DMS 273 (cell line): ENCODE data around the gene NBDY.
A peak's percentile ranks its signal among the peaks of the same experiment; 100 is the strongest.
"Not testable (repeated sequence)": the region's sequence is repeated elsewhere in the genome, so short reads cannot be mapped to it uniquely, and the experiment has no call there.

Experiments used
- DNase-seq: peaks from one replicate; lab custom pipeline; 2025; ENCODE audit not compliant: unreplicated experiment; lab: John Stamatoyannopoulos, UW

The NBDY gene, protein sequence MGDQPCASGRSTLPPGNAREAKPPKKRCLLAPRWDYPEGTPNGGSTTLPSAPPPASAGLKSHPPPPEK

DNA sequence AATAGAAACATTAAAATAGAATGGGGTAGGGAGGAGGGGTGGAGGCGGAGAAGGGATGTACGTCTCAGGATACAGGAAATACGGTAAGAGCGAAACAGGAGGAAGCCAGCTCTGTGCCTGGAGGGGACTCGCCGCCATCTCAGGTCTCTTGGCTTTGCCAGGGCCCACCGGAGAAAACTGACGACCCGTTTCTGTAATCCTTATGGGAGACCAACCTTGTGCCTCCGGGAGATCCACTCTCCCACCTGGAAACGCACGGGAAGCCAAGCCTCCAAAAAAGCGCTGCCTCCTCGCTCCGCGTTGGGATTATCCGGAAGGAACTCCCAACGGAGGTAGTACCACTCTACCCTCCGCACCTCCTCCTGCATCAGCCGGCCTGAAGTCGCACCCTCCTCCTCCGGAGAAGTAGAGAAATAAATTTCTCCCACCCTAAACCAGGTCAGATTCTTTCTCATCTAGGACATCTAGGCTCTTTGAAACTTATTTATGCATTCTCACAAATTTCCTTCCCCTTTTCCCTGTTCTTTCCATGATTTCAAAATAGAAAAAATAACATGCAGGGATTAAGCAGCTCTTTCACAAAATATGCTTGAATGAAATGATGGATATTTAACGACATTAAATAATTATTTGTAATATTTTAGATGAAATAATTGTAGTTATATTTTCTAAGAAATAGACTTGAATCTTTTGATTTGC is at the start of gene NBDY:
NBDY (plus strand) TSS at position 92 of the 699 bp plus-strand sequence; CDS start at position 203, 111 bp downstream.
- peak; percentile 80 for DNase-seq

DNA sequence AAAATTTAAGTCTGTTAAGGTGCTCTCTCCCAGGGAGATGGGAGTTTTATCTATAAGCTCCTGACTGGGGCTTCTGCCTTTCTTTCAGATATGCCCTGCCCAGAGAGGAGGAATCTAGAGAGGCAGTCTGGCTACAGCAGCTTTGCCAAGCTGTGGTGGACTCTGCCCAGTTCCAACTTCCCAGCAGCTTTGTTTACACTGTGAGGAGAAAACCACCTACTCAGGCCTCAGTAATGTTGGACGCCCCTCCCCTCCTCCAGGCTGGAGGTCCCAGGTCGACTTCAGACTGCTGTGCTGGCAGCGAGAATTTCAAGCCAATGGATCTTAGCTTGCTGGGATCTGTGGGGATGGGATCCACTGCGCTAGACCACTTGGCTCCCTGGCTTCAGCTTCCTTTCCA is 24.5 kb upstream of the NBDY start:
- not testable (repeated sequence) for DNase-seq

DNA sequence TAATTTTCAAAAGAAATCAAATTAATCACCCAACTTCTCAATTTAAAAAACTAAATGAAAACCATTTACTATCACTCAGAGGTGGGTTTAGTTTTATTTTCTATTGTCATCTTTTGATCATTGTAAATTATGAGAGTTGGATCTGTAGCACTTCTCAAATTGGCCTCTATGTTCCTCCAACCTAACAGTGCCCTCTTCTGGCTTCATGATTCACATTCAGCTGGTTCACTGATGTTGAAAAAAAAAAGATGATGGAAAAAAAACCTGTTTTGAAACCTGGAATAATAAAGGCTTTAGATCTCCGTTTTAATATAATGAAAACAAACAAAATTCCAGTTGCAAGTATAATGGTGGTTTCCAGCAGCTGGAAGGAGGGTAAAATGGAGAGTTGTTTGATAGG is 2.4 kb upstream of the NBDY start:
- DNase-seq = peak; percentile 74

DNA sequence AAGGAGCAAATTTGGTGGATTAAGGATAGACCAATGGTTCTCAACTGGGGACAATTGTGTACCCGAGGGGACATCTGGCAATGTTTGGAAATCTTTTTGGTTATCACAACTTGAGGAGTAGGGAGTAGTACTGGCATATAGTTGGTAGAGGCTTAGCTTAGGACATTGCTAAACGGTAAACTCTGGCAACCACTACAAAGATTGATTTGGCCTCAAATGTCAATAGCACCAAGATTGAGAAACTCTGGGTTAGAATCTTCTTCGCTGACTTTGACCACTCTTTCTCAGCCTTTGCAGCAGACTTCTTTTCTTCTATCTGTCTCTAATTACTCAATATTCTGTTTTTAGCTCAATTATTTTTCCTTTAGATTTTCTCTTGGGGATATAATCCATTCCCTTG is 1.5 kb upstream of the NBDY start:
- no peak for DNase-seq

DNA sequence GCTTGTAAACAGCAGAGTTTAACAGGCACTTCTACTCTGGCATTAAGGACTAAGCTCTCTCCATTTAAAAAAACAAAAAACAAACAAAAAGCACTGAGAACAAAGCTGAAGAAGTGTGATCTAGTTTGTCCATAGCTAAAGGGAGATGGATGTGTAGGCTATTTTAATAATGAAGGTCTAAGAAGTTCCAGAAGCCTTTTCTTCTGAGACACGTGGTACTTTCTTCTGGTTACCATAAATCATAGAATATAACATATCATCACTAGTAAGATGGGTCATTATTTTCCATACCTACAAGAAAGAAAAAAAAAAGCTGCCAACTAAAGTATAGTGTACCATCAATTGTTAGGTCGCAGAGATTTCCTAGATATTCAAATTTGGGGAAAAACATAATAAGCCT is 722 bp upstream of the NBDY start:
- no peak for DNase-seq

DNA sequence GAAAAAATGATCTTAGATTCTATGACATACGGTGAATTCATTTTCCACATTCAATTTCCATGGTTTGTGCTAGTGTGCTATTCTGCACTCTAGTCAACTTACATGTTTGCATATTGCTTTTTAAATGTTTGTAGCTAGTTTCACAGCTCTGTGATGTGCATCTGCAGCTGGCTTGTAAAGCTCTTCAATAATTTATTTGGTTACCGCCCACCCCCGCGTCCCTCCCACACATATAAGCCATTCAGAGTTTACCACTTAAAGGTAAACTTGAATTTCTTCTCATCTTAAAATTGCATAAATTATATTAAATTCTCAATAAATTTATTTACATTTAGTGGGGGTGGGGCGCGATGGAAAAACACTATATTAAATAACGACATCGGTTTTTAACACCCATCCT is 291 bp upstream of the NBDY start:
- DNase-seq = peak; percentile 64

DNA sequence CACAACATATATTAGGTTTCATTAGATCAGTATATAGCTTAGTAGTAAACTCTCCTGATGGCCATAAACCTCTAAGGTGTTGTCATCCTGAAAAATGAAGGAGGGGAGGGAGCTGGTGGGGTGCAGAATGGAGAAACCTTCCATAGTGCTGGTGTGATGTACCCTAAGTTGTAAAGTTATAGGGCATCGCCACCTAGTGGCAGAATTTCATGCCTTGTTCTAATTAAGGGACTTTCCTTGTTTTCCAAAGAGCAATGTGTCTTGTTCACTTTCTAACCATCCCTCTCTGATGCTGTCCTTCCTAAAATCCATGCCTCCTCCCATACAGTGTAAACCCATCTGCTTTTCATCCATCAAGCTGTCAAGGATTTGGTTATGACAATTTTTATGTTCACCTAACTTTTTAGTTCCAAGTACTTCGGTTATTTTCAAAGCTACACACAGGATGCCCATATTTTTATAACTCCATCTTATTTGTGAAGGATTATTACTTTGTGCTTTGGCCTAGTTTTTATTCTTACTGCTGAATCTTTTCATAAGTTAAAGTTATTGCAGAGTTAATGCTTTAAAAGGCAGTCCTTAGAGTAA is 4.5 kb downstream of the NBDY start:
- DNase-seq = peak; percentile 82

DNA sequence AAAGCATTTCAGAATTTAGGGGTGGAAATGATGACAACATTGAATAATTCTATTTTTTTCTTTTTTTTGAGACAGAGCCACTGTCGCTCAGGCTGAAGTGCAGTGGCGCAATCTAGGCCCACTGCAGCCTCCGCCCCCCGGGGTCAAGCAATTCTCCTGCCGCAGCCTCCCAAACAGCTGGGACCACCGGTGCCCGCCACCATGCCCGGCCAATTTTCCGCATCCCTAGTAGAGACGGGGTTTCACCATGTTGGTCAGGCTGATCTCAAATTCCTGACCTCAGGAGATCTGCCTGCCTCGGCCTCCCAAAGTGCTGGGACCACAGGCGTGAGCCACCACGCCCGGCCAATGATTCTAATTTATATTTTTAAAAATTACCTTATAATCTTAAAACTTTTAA is 7.2 kb downstream of the NBDY start:
- DNase-seq = no peak

DNA sequence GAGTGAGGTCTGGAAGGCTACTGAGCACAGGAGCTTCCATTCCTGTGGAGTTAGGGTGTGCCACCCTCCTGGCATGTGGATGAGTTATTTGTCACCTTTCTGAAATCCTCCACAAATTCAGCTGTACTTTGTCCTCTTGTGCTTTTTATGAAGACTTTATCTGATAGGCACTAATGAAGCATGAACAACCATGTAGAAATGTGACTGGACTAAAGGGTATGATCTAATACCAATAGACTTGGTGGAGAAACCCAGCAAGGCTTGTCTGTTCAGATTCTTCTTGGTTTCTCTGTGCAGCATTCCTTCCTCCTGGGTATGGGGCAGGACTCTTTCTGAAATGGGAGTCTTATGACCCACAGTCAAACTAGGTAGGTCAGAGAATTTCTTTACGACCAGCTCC is 9.6 kb downstream of the NBDY start:
- no peak for DNase-seq

DNA sequence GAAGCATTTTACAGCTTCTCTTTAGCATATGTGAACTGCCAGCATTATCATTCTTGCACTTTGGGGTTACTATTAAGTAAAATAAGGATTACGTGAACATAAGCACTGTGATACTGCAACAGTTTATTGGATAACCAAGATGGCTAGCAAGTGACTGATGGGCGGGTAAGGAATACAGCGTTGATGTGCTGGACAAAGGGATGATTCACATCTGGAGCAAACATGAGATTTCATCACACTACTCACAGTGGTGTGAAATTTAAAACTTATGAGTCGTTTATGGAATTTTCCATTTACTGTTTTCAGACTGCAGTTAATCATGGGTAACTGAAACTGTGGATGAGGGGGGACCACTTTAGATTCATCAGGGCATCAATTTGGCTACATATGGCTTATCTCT is 16.0 kb downstream of the NBDY start:
- DNase-seq = no peak

DNA sequence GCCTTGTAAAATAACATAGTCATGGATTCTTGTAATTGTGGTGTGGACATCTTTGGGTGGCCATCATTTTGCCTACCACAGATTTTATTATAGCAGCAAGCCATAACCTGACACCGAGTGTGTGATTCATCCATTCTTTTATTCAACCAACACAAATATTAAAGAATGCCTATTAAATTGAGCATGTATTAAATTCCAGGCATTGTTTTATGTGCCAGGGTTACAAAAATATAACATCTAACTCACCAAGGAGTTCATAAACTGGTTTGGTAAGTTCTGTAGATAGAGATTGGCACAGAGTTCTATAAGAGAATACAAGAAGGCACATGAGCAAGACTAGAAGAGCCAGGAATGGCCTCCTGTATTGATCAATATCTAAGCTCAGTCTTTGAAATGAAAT is 18.0 kb downstream of the NBDY start:
- no peak for DNase-seq

DNA sequence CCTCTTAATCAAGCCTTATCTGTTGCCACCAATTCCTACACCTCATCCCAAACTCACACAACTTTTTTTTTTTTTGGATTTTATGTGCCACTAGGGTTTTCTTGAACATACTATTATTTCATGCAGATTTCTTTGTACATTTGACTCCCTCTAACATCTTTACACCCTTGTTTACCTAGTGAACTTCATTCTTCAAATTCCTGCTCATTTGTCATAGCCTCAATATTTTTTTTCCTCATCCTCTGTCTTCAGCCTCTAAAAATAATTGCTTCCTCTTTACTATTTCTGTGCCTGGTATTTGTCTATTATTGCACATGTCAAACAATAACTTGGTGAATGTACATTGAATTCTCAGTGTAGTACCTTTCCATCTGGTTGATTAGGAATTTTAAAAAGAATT is 22.0 kb downstream of the NBDY start:
- no peak for DNase-seq

DNA sequence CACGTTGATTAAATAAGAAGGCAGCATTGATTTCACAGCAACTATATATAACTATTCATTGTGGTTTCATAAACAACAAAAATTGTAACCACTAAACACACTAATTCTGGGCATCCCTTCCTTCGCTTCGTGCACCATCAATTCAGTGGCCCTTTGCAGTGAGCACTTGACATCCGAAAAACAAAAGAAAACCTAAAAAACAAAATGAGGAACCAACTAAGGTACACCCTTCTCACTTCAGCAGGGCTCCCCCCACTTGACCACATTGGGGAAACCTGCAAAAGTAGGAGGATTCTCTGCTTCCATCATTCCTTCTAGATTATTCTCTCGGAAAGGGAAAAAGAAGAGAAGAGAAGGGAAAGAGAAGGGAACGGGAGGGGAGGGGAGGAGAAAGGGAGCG is 28.3 kb downstream of the NBDY start:
- no peak for DNase-seq

DNA sequence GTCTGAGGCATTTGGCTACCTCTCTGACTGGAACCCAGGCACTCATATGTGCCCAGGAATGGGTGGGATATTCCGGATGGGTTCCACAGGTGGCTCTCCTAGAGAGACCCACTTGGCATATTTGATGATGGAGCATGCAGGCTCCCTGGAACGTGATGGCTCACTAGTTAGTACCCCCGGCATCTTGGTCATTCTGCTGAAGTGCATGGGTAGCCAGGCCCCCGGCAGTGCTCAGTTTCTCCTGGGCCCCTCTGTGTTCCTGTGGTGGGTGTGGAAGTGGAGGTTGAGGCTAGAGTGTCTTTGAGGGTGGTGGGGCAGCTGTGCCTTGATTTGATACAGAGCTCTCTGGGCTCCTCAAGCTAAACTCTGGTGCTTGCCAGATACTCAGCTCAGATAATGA is 29.4 kb downstream of the NBDY start:
- DNase-seq = no peak

DNA sequence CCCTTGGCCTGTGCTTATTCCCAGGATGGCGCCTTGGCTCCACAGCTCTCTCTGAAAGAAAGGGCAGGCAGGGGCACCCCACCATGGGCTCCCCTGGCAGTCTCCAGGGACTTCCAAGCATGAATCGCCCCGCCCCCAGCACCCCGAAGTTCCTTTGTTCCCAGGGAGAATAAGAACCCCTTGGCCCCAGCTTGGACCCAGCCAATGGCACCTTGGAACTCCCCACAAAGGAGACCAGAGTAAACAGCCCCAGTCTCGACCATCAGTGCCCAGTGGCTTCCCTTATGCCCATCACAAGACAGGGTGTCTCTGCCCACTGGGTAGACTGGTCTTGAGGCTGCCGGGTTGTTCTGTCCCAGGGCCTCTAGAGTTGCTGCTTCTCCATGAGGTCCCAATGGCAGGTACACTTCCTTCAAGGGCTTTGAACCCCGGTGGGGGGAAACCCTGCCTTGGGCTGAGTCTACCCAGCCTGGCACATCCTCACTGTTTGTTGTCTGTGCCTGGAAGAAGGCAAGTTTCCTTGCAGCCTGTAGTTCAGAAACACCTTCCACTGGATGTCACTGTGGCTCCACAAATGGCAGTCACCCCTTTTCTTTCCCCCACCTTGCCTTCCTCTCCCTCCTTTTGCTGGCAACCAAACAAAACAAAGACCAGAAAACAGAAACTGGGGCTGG is 30.8 kb downstream of the NBDY start:
- DNase-seq = no peak

DNA sequence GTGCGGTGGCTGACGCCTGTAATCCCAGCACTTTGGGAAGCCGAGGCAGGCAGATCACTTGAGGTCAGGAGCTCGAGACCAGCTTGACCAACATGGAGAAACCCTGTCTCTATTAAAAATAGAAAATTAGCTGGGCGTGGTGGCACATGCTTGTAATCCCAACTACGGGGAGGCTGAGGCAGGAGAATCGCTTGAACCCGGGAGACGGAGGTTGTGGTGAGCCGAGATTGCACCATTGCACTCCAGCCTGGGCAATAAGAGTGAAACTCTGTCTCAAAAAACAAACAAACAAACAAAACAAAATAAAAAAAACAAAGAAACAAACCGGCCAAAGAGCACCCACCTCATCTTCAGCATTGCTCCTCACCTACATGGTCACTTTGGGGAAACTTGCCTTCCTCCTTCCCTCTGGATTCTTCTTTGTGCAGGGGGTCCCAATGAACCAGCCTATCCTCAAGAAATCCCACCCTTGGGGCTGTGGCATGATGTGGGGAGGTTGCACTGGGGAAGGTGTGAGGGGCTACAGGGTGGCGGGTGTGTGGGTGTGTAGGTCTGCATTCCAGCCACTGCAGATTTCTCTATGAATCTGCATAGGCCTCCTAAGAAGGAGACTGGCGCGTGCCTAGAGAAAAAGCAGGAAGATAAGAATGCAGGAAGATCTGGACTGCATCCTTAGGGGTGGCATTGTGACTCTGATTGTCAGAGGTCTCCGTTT is 31.5 kb downstream of the NBDY start:
- not testable (repeated sequence) for DNase-seq

DNA sequence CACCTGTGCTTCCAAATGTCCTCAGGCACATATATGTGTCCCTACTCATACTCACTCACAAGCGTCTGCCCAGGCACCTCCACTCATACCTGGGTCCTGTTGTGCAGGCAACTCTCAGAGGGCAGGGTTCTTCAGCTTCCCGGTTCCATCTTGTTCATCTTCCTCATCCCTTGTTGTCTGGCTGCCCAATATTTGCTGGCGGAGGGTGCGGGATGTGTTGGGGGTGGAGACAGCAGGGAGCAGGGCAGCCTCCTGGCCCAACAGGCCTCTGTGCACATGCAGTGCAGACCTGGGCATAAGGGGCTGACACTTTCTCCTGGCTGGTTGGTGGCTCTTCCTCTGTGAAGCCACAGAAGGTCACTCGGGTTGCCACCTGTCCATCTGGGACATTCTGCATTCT is 32.1 kb downstream of the NBDY start:
- DNase-seq = no peak

DNA sequence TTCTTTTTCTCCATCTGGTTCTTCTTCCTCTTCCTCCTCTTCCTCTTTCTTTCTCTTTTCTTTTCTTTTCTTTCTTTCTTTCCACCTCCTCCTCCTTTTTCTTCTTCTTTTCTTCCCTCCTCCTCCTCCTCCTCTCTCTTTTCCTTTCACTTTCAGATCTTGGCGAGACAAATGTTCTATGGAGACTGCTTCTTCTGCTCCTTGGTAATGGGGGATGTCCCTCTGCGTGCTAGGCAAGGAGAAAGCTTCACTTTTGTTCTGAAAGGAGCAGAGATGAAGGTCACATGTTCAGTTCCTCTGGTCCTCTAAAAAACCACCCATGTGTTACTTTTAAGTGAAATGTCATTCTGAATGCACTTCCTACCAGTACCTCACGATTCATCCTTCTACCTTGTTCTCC is 33.2 kb downstream of the NBDY start:
- no peak for DNase-seq

DNA sequence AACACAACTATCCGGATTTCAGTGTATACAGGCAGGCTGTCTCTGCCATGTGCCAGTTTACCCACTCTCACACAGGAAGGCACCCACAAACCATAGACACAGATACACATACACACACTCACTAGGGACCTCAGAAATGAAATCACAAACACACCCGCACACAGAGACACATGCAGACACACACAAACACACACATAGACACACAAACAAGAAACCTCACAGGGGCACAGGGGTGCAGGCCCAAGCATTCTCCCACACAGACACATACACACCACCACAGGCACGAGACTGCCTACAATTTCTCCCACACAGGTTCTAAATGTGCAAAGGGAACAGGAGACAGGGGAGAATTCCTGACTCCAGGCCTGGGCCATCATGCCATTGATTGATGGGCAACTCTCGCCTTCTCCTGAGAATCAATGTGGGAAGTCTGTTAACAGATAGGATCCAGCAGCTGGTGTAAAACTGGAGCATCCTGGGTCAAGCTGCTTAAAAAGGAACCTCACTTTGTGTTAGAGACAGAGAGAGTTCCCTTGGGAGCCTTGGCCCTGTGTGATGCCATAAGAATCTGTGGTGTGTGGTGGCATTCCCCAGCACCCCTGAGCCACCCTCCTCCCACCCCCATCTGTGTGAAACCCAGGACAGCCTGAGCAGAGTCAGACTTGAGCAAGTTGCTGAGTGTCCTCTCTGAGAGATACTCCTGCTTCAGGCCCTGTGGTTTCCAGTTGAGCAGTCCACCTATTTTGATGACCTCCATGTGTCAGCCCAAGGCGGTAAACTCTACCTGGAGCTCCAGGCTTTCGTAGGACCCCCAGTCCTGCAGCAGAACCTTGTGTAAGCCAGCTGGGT is 33.9 kb downstream of the NBDY start:
- DNase-seq = no peak

DNA sequence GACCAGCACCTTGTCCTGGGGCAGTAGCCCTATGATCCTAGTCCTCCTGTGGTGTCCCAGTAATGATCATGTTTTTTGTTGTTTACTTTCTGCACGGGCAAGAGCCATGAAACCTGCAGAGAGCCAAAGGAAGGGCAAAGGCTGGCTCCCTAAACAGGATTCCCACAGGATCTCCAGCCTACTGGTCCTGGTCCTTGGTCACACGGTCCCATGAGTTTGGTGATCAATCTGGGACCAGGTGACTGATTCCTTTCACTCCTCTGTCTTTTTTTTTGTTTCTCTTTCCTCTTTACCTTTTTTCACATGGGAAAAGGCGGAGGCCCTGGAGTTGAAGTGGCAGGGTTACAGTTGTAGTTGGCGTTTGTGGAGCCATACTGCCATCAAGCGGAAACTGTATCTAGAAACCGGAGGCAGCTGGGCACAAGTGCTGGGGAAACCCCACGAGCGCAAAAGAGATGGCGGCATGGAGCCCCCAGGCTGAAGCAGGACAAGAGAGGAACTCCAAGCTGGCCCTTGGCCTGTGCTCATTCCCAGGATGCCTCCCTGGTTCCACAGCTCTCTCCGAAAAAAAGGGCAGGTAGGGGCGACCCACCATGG is 34.6 kb downstream of the NBDY start:
- no peak for DNase-seq
